GM10266 (cell line): ENCODE measurements around the gene NAP1L4.

Experiments used
- DNase-seq: peaks from one replicate; pipeline ENCODE4 v3.0.0; 2012; ENCODE audit errors: extremely low spot score
- CTCF ChIP-seq: IDR thresholded peaks from 2 replicates; pipeline ENCODE4 v1.5.1; 2012; ENCODE audit warnings: mild to moderate bottlenecking, low read depth; ENCODE audit not compliant: control insufficient read depth, insufficient read depth; ENCODE audit errors: missing control alignments

Gene NAP1L4

GRCh38 chr11:2945757-2946287 lies 46.3 kb downstream of the NAP1L4 start:
- no peak for DNase-seq
- no peak for TF ChIP-seq CTCF

DNA sequence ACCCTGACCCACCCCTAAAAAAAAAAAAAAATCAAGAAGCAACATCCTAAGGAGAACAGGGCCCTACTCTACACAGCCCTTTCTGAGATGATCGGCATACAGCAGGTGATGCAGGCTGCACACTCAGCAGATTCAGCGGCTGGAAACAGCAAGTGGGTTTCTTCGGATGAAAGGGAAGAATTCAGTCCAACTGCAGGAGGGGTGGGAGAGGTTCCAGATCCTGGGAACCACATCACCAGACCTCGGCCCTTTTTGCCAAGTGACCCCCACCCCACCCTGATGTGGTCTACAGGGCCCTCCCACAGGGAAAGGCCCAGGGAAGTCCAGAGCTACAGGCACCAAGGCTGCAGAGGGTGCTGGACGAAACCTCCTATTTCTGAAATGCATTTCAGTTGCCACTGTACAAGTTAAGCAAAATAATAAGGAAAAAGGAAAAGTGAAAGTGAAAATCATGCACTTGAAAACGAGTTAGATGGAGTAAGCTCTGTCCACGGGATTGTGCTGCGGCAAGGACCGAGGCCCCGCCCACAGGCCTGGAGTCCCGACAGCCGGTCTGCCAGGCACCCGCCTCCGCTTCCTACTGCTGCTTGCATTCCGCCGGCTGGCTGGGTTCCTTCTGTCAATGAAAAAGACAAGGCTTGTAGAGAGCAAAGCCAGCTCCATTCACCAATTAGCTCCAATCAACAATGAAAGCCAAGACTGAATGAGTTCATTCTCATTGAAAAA lies 46.9 kb downstream of the NAP1L4 start:
- no peak for TF ChIP-seq CTCF
- DNase-seq, result peak; percentile 20

- no peak for TF ChIP-seq CTCF
- no peak for DNase-seq
Observed at GRCh38 chr11:2944530-2944929, 47.6 kb downstream of the NAP1L4 start.

GRCh38 chr11:2943711-2944118 lies 48.4 kb downstream of the NAP1L4 start:
- no peak for TF ChIP-seq CTCF
- no peak for DNase-seq

- no peak for DNase-seq
- no peak for TF ChIP-seq CTCF
Observed at GRCh38 chr11:2942872-2943710, 49.0 kb downstream of the NAP1L4 start.

GRCh38 chr11:2942447-2942846 lies 49.7 kb downstream of the NAP1L4 start:
- DNase-seq, result no peak
- no peak for TF ChIP-seq CTCF
